ENCODE measurements around the gene NODAL. TPM values are rescaled to one million over a fixed set of nuclear protein-coding genes. Genes with fewer than 3 reads are reported as not detected.

Gene NODAL
- total RNA-seq, 1 experiment from 2014 or later, result 0.30 TPM

- DNase-seq (ENCODE audit: low read depth, low spot score), result no peak
- no peak overlapping the region for H3K27ac ChIP-seq (ENCODE audit: low read depth, low read length)
- H4K20me1 ChIP-seq (ENCODE audit: insufficient read depth), result no peaks in the 10 kb centered on the region
- no peaks in the 10 kb centered on the region for H3K9me3 ChIP-seq (ENCODE audit: control insufficient read depth in 1 of 2, insufficient read depth in 1 of 2, low read depth in 1 of 2, low read length in 2 of 2)
- H3K4me1 ChIP-seq (ENCODE audit: control insufficient read depth in 1 of 2, insufficient read depth in 2 of 2, low read length in 2 of 2), result peaks cover 31 to 54% of the 10 kb centered on the region in 2 experiments
- H3K4me3 ChIP-seq (replicated peaks in 1 of 2; ENCODE audit: low read depth in 1 of 2, low read length in 2 of 2), result no peak overlapping the region
- H3K27me3 ChIP-seq (ENCODE audit: insufficient read depth, low read length), result no peaks in the 10 kb centered on the region
- H3K4me2 ChIP-seq (ENCODE audit: low read length), result no peak overlapping the region
- no peak overlapping the region for H2AFZ ChIP-seq (ENCODE audit: low read depth, low read length, poor library complexity, severe bottlenecking)
- no peaks in the 10 kb centered on the region for H3K9me2 ChIP-seq (ENCODE audit: insufficient read depth)
- ATAC-seq, result no peak
- ChIA-PET CTCF (no interaction called here), POLR2A (no interaction called here), RAD21 (ENCODE audit: low non-redundant PET in 1 of 2, low total read pairs in 2 of 2, uncharacterized antibody in 2 of 2, unreplicated experiment in 2 of 2) (interaction anchor here in 1 of 2 experiments (0.6 kb wide), 1 partner anchor 237 kb away, joined by 7 read pairs; no protein-coding TSS in a partner anchor)
- intact Hi-C loops (cut with micrococcal nuclease), result loop anchor here (5.0 kb wide), 2 partner anchors 297 to 422 kb away; no protein-coding TSS in a partner anchor
- H3K36me3 ChIP-seq (ENCODE audit: control insufficient read depth in 1 of 2, insufficient read depth in 2 of 2, low read length in 2 of 2), result no peaks in the 10 kb centered on the region
- BruUV-seq (replicated peaks), result no TSS peak
- no peak overlapping the region for H3K9ac ChIP-seq (ENCODE audit: low read length)
- TF ChIP-seq ZFX (IDR thresholded peaks at IDR 0.05) (no peak), ELF1 (IDR thresholded peaks at IDR 0.05; ENCODE audit: borderline replicate concordance, low read depth) (no peak), ZNF274 (IDR thresholded peaks at IDR 0.05; ENCODE audit: low read depth, low read length) (no peak), EGR1 (IDR thresholded peaks at IDR 0.05; ENCODE audit: low read depth) (no peak), CBX3 (IDR thresholded peaks at IDR 0.05; ENCODE audit: low read depth) (no peak), JUND (IDR thresholded peaks at IDR 0.05) (no peak), SP1 (IDR thresholded peaks at IDR 0.05; ENCODE audit: low read depth) (no peak), POLR2A (IDR thresholded peaks at IDR 0.05; ENCODE audit: borderline replicate concordance, extremely low read depth, insufficient read depth, insufficient read length) (no peak)
- no peaks in the 10 kb centered on the region for H3K79me2 ChIP-seq (ENCODE audit: insufficient read depth, low read length)
These were observed 18.5 kb upstream of the NODAL start for GRCh38 chr10:70459774-70460490.

DNA sequence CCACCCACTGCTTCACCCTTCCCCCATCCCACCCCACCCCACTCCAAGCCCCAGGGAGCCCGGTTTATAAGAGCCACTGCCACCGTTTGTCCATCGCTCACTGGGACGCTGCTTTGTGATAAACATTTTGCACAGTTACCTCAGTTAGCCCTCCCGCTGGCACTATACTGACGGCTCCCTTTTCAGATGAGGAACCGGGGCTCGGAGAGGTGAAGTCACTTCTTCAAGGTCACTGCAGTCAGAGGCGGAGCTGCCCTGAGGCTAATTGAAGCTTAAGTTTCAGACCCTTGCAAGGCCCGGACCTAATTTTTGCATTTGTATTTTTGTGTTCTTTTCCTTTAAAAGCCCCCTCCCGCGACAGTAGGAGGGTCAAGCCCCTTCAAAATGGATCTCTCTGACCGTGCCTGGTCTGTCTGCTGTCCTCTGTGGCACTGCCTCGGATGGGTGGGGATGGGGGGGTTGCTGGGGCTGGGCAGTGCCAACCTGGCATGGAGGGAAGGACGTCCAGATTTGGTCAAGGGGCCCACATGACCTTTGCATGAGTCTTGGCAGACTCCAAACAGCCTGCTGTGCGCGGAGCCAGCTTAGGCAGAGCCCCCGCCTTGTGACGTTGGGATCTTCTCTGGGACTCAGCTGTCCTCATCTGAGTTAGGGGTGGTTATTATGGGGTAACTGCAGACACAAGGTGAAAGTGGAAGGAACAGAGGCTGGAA, 17.7 kb upstream of the NODAL start:
- Histone ChIP-seq H3K4me2 (ENCODE audit: low read length) (peak overlapping the region; percentile 79), H3K9ac (ENCODE audit: low read length) (peak overlapping the region; percentile 47), H3K4me1 (ENCODE audit: control insufficient read depth in 1 of 2, insufficient read depth in 2 of 2, low read length in 2 of 2) (peaks cover 31 to 54% of the 10 kb centered on the region in 2 experiments), H3K36me3 (ENCODE audit: control insufficient read depth in 1 of 2, insufficient read depth in 2 of 2, low read length in 2 of 2) (no peaks in the 10 kb centered on the region), H3K27ac (ENCODE audit: low read depth, low read length) (no peak overlapping the region), H3K27me3 (ENCODE audit: insufficient read depth, low read length) (no peaks in the 10 kb centered on the region), H3K79me2 (ENCODE audit: insufficient read depth, low read length) (no peaks in the 10 kb centered on the region), H4K20me1 (ENCODE audit: insufficient read depth) (no peaks in the 10 kb centered on the region), H3K9me3 (ENCODE audit: control insufficient read depth in 1 of 2, insufficient read depth in 1 of 2, low read depth in 1 of 2, low read length in 2 of 2) (no peaks in the 10 kb centered on the region), H3K4me3 (replicated peaks in 1 of 2; ENCODE audit: low read depth in 1 of 2, low read length in 2 of 2) (no peak overlapping the region), H2AFZ (ENCODE audit: low read depth, low read length, poor library complexity, severe bottlenecking) (no peak overlapping the region), H3K9me2 (ENCODE audit: insufficient read depth) (no peaks in the 10 kb centered on the region)
- RAD21 ChIA-PET (ENCODE audit: low non-redundant PET in 1 of 2, low total read pairs in 2 of 2, uncharacterized antibody in 2 of 2, unreplicated experiment in 2 of 2), result interaction anchor here in 1 of 2 experiments (0.6 kb wide), 1 partner anchor 236 kb away, joined by 7 read pairs; no protein-coding TSS in a partner anchor
- BruUV-seq (replicated peaks), result no TSS peak
- ATAC-seq, result no peak
- TF ChIP-seq POLR2A (IDR thresholded peaks at IDR 0.05; ENCODE audit: borderline replicate concordance, extremely low read depth, insufficient read depth, insufficient read length) (no peak), TCF7L2 (IDR thresholded peaks at IDR 0.05; ENCODE audit: borderline replicate concordance, extremely low read depth, insufficient read depth, insufficient read length) (peak; percentile 46)
- CTCF ChIA-PET, result no interaction called here
- no peak for DNase-seq (ENCODE audit: low read depth, low spot score)
- intact Hi-C loops (cut with micrococcal nuclease), result no loop called here
- POLR2A ChIA-PET, result no interaction called here

Data from HCT116 (cell line).